HEK293 (cell line): ENCODE data around the gene LACC1.

Experiments used
- EGR2 ChIP-seq: fragments of 450-650 bp; formaldehyde crosslinking; IDR thresholded peaks from 2 replicates; pipeline ENCODE4 v1.5.1; 2016; ENCODE audit warnings: low read depth, missing biosample characterization, missing genetic modification characterization
- OVOL3 ChIP-seq: fragments of 450-650 bp; formaldehyde crosslinking; IDR thresholded peaks from 2 replicates; pipeline ENCODE4 v1.5.1; 2016; ENCODE audit warnings: missing biosample characterization, missing genetic modification characterization
- SP3 ChIP-seq: fragments of 450-650 bp; formaldehyde crosslinking; IDR thresholded peaks from 2 replicates; pipeline ENCODE4 v1.5.1; 2016; ENCODE audit warnings: missing biosample characterization, missing genetic modification characterization
- ZNF621 ChIP-seq: fragments of 450-650 bp; formaldehyde crosslinking; IDR thresholded peaks from 2 replicates; pipeline ENCODE4 v1.5.1; 2017; ENCODE audit warnings: missing biosample characterization, missing genetic modification characterization
- TF ChIP-seq, protein P1 (sequence below): fragments of 450-650 bp; formaldehyde crosslinking; IDR thresholded peaks from 2 replicates; pipeline ENCODE4 v1.5.1; 2016; ENCODE audit warnings: missing biosample characterization, missing genetic modification characterization

DNA sequence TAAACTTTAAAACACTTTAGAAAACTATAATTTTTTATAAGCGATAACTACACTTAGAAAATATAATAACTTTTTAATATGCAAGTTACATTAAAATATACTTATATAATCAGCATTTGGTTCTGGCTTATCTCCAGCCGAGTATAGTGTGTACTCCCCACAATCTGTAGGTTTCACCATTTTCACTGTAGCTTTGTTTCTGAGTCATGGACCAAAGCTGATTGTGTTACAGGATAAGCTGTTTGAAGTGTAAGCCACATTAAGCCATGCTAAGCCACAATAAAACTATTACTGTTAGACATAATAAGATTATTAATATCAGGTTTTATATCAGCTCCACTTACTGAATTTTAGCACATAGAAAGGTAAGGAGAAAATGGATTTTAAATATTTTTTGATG is 44.0 kb upstream of the LACC1 start:
- TF ChIP-seq, protein P1, sequence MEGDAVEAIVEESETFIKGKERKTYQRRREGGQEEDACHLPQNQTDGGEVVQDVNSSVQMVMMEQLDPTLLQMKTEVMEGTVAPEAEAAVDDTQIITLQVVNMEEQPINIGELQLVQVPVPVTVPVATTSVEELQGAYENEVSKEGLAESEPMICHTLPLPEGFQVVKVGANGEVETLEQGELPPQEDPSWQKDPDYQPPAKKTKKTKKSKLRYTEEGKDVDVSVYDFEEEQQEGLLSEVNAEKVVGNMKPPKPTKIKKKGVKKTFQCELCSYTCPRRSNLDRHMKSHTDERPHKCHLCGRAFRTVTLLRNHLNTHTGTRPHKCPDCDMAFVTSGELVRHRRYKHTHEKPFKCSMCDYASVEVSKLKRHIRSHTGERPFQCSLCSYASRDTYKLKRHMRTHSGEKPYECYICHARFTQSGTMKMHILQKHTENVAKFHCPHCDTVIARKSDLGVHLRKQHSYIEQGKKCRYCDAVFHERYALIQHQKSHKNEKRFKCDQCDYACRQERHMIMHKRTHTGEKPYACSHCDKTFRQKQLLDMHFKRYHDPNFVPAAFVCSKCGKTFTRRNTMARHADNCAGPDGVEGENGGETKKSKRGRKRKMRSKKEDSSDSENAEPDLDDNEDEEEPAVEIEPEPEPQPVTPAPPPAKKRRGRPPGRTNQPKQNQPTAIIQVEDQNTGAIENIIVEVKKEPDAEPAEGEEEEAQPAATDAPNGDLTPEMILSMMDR (tag by site-specific recombination): no peak
- TF ChIP-seq SP3 (tag by site-specific recombination) (no peak), ZNF621 (tag by site-specific recombination) (no peak), EGR2 (tag by site-specific recombination) (no peak), OVOL3 (tag by site-specific recombination) (no peak)
